Measurements from ENCODE around the gene ANO3. TPM values are rescaled to one million over a fixed set of nuclear protein-coding genes. Genes with fewer than 3 reads are reported as not detected.

The ANO3 gene
- polyA plus RNA-seq, 5 donors = 0.17 to 0.69 (median 0.31) TPM

DNA sequence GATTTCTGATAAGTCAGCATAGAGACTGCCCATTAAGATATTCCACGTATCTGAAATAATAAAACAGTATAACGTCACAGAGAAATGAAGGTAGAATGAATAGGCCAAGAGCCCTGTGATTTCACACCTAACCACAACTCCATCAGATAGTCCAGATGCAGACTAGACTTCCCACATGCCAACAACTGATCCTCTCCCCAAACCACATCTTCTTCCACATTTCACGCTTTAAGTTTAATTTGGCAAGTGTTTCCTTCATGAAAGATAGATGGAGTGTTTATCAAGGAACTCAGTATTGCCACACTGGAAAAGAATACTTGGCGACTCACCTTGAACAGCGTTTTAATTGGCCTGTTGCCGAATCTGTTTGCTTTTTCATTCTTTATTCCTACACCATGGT lies 158.6 kb downstream of the ANO3 start:
- no peak for DNase-seq

DNA sequence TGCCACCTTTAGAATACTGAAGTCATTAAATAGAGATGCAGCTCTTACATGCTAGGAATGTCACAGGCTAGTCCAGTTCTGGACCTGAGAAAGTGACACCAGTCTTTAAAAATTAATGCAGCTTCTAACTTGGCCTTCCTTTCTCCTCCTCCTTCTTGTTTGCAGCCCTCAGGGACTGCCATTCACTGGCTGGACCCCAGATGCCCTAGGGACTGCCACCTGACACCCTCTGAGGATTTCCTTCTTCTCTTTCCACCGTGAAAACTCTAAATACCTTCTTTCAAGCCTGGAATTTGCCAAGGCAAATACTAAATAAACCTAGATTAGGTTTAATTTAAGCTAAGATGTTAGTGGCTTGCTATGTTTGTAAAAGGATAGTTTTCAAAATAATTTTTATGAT lies 161.7 kb downstream of the ANO3 start:
- DNase-seq = no peak

DNA sequence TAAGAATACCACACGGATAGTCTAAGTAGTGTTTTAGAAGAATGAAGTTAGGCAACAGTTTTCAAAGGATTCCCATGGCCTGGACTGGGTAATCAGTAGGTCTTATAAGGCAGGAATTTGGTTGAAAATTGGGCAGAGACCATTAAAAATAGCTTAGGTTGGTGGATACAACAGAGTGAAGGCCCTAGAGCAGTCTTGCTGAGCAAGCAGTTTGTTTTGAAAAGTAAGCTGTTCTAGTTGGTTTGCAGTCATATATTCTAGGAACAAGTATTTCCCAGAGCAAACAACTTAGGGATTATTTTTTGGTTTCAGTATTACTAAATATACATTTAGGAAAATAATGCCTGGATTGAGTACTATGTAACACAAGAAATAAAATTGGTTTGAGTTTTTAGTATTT lies 175.3 kb downstream of the ANO3 start:
- no peak for DNase-seq

DNA sequence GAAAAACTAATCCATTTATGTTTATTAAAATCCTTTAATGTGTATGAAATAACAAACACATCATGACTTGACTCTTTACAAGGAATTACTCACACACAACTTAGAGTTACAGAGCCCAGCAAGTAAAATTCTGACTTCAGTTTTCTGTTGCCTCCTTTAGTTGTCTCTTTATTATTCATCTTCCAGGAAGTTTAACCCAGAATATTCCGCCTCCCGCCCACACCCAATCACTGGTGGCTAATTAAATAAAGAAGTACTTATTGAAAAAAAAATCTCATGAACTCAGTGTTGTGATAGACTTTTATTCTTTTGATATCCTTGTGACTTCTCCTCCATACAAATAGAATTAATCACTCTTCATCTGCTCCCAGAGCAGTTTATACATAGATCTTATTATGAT lies 178.2 kb downstream of the ANO3 start:
- no peak for DNase-seq

DNA sequence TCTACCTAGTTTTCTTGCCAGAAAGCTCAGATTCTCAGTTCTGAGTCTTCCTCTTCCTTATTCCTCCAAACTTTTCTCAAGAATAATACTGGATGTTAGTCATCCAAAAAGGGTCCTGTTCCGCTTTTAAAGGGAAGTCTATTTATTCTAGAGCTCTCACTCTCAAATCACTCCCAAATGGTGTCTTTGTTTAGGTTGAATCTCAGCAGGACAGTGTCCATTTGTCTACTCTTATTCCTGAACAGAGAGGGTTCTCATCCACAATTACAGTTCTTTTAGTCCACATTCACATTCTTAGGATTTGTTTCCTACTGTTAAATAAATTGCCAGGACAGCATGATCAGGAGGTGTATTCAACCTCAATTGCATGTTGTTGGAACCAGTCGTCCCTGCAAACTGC lies 178.8 kb downstream of the ANO3 start:
- no peak for DNase-seq

DNA sequence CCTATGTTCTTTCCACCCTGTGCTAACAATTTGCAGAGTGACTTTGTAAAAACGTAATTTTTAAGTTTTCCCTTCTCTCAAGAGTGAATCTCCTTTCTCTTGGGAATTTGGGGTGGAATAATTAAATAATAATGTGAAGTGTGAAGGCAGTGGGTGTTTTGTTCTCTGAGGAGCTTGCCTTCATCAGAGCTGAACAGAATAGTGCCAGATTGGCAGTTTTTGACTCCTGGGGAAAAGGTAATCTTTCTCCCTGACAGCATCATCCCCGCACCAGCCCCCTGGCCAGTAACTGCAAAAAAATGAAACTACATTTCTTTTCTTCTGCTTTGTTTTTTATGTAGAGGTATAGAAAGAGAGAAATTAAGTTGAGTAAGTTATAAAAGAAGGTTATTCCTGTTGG lies 180.3 kb downstream of the ANO3 start:
- no peak for DNase-seq

DNA sequence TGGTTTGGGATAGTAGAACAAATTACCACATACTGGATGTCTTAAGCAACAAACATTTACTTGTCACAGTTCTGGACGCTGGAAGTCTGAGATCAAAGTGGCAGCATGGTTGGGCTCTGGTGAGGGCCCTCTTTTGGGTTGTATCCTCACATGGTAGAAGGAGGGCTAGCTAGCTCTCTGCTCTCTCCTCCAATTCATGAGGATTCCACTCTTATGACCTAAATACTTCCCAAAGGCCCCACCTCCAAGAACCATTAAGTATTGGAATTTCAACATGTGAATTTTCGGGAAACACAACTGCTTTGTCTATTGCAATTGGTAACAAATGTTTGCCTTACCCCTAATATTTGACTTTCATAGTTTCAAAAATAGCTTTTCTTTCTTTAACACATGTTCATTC lies 187.5 kb downstream of the ANO3 start:
- DNase-seq = no peak

DNA sequence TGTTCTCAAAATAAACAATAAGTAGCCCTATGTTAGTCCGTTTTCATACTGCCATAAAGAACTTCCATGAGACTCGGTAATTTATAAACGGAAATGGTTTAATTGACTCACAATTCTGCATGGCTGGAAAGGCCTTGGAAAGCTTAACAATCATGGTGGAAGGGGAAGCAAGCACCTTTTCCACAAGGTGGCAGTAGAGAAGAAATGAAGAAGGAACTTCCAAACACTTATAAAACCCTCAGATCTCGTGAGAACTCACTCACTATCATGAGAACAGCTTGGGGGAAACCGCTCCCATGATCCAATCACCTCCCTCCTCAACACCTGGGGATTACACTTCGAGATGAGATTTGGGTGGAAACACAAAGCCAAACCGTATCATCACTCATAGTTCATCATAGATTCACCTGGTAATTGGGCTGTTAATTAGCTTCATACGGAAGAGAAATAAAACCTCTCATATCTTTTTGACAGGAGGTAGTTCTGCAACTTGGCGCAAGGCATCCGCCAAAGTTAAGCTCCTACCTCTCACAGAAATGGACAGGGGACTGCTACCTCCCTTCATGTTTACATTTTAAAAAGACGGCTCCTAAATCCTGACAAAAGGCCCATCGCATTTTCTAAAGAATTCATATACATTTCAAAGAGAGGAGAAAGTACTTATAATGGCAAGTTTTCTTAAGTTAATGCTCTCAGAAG lies 191.1 kb downstream of the ANO3 start:
- DNase-seq = no peak

DNA sequence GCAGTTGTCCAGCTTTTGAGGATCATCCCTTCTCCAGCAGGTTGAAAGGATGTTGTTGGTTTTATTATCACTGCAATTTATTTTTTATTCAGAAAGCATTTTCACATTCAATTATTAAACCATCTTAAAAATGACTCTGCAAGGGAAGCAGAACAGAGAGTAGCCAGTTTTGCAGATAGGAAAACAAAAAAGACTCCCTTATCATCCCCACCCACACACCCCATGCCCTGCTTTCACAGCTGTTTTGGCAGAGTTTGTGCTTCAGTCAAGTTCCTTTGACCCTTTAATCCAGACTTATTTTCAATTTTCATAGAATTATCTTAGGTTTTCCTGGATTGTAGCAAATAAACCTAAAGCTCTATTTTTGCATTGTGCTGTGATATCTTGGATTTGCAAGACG lies 195.8 kb downstream of the ANO3 start:
- no peak for DNase-seq

DNA sequence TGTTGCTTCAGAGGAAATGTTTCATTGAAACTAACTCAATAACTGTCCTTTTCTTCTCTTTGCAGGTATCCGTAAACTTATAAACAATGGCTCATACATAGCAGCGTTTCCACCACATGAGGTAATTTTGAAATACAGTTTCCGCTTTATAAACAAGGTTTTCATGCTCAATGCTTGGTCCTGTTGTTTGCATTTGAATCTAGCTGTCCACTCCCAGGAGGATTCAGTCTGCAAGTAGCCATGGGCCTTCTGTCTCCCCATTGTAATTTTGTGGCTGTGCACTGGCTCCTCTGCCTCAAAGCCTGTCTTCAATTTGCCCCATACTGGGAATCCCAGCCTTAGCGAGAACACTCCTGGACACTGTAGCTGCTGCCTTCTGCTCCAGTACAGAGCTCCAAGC lies 205.4 kb downstream of the ANO3 start:
- DNase-seq = no peak

DNA sequence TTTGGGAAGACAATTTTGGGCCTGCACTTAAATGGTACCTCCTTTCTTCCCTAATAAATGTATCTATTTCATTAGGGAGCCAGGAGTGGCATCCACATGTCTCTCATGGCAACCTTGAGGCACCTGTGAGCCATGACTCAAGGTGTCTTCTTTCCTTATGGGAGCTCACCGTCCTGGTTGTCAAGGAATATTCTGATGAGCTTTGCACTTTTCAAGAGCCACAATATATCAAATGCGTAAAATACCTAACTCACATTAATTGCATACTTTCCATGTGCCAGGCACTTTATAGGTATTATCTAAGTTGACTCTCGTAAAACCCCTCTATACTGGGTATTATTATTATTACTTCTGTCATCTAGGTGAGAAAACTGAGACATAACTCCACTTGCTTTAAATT lies 207.6 kb downstream of the ANO3 start:
- no peak for DNase-seq

DNA sequence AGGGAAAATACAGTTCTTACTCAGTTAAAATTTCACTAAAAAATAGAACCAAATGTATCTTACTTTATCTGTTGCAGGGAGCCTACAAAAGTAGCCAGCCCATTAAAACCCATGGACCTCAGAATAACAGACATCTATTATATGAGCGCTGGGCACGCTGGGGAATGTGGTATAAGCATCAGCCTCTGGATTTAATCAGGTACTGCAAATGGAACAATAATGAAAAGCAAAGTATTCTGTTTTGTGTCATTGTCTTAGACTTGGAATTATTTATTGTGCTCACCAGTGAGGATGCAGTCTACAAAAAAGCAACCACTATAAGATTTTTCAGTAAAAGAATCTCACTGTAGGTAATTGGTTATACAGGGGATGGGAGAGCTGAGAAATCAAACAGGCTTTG lies 209.9 kb downstream of the ANO3 start:
- DNase-seq = no peak

DNA sequence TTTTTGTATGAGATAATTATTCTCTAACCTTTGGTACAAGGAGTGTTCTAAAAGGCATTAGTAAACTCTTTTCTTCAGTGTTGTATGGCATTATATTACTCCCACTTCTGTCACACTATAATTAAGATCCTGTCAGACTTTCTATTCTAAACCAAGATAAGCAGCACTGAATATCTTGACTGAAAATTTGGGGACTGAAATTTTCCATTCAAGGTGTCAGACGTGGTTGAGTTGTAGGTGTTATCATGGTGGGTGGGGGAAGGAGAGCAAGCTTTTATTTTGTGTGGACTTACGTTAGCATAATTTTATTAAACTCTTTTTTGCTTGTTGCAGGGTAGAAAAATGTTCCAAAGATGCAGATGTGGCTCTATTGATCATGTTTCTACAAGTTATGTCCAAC lies 217.2 kb downstream of the ANO3 start:
- DNase-seq = no peak

DNA sequence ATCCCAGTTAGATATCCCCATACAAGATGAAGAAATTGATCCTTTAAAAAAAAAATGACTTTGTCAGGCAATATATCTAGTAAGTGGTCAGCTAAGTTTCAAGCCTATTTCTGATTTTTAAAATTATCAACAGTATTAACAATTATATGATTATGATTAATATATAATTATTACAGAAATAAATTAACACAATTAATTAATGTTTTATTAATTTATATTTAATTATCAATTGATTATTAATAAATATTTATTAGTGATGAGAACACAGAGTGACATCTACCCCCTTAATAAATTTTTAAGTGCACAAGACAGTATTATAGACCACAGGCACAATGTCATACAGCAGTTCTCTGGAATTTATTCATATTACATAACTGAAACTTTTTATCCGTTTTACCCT lies 218.1 kb downstream of the ANO3 start:
- no peak for DNase-seq

DNA sequence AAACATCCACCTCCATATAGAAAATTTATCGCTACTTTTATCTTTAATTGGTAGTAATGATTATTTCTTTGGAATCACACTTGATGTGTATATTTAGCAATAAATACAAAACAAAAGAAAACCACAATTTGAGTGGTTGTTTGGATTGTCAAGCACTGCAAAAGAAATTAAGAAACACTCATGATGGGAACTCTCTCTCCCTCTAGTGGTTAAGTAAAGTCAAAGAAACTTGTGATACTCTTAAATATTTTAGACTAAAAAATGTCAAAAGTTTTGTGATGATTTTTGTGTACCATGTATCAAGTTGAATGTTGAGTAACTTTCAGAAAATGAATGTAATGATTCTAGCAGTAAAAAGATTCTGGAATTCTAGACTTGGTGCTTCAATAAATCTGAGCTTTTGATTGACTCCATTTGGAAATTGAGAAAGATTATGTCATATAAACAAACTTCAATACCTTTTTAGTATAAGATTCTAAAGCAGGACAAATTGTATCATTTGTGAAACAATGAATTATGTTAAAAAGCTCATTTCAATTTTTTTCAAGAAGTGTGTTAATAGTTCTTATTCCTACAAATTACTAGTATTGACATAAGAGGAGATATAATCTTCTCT lies 219.4 kb downstream of the ANO3 start:
- no peak for DNase-seq

DNA sequence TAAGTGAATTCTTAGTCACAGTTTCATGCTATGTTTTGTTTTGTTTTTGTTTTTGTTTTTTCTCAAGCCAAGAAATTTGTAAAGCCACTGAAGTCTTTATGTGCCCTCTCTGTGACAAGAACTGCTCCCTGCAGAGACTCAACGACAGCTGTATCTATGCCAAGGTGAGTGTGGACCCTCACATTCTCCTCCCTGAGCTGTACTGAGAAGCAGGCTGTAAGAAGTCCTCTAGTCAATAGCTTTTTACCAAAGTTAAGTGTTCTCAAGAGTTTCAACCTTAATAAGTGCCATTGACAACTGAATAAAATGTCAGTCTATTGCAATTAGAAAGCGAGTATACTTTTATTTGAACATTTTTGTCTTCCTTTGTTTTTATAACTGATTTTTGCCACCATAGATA lies 221.3 kb downstream of the ANO3 start:
- DNase-seq = no peak

DNA sequence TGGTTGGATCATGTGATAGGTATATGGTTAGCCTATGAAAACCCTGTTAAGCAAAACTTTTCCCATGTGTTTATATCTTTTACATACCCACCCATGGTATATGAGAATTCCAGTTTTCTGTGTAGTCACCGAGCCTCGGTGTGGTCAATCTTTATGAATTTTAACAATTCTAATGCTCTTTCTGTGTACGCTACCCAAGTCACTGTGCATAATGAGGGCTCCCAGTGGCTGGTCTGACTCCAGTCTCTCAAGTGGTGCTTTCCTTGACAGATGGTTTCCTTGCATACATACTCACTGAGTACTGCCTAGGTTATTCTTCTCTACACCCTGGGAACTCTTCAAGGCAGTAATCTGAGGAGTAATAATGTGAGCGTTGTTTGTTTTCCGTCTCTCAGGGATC lies 222.5 kb downstream of the ANO3 start:
- DNase-seq = no peak

DNA sequence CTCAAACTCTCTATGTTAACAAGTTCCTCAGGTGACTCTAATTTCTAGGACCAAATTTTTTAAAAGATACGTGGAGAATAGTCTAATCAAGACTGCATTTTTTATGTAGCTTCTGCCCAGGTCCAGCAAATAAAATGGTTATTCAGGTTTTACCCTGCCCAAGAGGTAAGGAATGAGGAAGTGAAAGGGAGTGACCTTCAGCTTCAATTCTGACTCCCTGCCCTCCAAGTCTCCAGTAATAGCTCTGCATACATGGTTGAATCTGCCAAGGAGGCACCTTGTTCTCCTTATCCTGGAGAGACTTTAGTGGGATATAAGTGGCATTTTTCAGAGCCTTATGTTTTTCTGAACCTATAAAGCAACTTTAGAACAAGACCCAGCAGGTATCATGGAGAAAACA lies 224.7 kb downstream of the ANO3 start:
- DNase-seq = no peak

DNA sequence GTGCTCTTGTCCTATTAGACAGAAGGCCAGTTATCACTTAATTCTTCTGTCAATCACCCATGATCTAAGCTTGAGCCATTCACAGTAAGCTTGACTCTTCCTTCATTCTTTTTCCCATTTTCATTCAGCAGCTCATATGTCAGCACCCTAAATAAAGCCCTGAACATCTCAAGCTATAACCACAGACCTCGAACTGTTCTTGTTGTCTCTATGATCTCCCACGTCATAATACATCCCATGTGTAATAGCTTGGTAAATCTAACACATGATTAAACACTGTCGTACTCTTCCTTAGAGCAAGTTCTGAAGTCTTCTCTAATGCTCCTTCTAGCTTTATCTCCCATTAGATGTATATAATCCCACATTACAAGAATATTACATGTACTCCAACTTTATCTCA lies 225.7 kb downstream of the ANO3 start:
- no peak for DNase-seq

DNA sequence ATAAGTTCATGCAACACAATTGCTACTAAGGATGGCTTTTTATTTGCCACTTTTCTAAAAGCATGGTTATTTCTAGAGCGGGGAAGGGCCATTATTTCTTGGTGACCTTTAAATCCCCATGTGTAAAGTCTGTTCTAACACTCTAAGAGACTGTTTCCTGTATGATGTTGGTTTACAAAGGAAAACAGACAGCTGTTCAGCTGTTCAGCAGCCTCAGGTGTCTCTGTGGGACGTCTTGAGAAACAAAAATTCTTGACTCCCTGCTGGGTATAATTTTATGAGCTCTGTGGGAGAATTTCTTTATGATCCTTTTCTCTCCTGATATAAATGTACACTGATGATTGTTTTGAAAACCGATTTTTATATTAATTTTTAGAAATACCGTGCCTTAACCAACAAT lies 226.3 kb downstream of the ANO3 start:
- no peak for DNase-seq

DNA sequence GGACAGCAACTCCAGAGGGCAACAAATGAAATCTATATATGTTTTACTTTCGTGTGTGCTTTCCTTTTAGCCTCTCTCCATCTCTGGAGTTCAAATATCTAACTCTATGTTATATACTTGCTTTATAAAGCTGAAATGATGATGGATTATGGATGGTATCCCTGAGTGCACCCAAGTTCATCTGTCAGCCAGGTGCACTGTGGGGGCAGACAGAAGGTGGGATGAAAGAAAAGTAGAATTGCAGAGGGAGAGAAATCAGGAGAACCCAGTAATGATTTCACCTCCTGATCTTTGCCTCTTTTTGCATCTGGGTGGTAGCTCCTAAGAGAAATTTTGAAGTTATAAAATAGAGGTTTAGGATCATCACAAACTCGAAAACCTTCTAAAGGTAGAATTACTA lies 237.7 kb downstream of the ANO3 start:
- no peak for DNase-seq

DNA sequence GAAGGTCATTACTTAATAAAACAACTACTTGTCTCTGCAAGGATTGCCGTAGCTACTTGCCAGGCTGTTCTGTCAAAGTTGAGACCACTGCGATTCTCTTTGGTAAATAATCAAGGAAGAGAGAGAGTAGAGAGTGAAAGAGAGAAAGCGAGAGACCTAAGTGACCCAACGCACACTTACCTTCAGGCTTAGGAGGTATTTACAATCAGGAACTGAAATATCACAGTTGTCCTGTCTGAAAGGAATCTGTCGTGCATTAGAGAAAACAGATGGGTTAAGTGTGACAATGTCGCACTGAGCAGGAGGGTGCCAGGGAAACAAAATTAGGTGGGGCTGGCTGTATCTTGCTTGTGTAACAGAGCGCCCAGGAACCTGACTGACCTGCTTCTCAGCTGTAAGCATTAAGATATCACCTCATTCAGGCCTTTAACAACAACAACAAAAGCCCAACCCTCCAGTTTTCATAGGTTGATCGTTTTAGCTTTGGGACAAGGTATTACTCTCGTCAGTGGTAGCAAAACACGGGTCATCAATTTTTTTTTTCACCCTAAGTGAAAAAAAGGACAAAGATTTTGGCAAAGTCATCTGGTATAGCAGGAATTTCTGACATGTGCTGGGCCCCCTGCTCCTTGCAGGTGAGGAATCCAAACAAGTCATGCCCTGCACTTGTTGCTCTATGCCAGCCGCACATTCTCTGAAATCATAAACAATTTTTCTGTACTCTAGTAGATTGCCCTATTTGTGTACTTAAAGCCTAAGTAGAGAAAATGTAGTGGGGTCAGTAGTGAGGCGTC lies 240.1 kb downstream of the ANO3 start, which contains the start of gene MUC15:
Gene MUC15 (minus strand): TSS at position 403 of the 794 bp plus-strand sequence. CDS start 5,169 bp downstream, outside the sequence.
- no peak for DNase-seq

DNA sequence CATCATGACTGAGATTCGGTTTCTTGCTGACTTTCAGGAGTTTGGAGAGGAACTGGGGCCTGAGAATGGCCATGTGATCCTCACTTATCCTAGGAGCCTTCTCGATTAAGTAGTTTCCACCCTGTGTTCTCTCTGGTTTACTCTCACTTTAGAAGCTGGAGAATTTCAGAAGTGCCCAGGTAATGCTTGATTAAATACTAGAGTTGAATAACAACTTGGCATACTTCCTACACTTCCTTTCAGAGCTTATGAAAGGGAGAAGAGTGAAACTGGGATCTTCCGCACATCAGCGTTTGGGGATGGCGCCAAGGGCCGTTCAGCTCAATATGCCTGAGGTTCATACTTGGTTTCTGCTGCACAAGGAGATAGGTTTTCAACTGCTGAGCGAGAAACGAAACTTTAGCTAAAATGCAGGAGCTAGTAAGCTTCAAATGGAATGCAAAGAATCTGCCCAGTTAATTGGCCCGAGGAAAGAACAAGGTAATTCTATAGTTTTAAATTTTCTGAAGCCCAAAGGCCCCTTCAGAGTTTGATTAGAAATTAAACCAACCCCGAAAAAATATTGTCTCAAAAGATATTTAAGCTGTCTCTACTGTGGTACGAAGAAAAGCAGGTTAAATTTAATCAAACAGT lies 241.0 kb downstream of the ANO3 start:
- DNase-seq = no peak
